Thyroid gland (tissue), 4 donors: ENCODE results near the gene ATP6V1G2. TPM values are rescaled to one million over a fixed set of nuclear protein-coding genes. Genes with fewer than 3 reads are reported as not detected.

Source experiments
- DNase-seq, 2 donors: peaks; one replicate each; pipeline ENCODE4 v3.0.0-alpha.2; 2019
- H3K27ac ChIP-seq, 3 donors: fragments of 200-600 bp; sonication (generic); 1 replicate in 2 of 3; 2 replicates in 1 of 3; pipeline ENCODE4 v1.5.1; 2016 to 2019; ENCODE audit warnings: mild to moderate bottlenecking in 1 of 3, moderate library complexity in 1 of 3
- H3K27me3 ChIP-seq: fragments of 200-600 bp; sonication (generic); one replicate; pipeline ENCODE4 v1.5.1; 2019
- H3K36me3 ChIP-seq, 2 donors: fragments of 200-600 bp; sonication (generic); one replicate each; pipeline ENCODE4 v1.5.1; 2016 to 2019
- H3K4me1 ChIP-seq, 2 donors: fragments of 200-600 bp; sonication (generic); one replicate each; pipeline ENCODE4 v1.5.1; 2017 to 2019
- H3K4me3 ChIP-seq, 3 donors: fragments of 200-600 bp; sonication (generic); replicated peaks in 1 of 3; 1 replicate in 2 of 3; 2 replicates in 1 of 3; pipeline ENCODE4 v1.5.1; 2016; ENCODE audit warnings: mild to moderate bottlenecking in 1 of 3
- H3K9me3 ChIP-seq: fragments of 200-600 bp; sonication (generic); one replicate; pipeline ENCODE4 v1.5.1; 2017
- CTCF ChIP-seq, 6 experiments: fragments of 200-600 bp in 3 of 6; fragments of 450-650 bp in 3 of 6; sonication (generic) in 3 of 6; IDR thresholded peaks; one replicate each; pipeline ENCODE4 v1.5.1; 2016 to 2019; ENCODE audit warnings: antibody characterized with exemption in 6 of 6, mild to moderate bottlenecking in 2 of 6, inconsistent platforms in 1 of 6, moderate library complexity in 1 of 6
- POLR2A ChIP-seq, 2 donors: fragments of 450-650 bp; IDR thresholded peaks; one replicate each; pipeline ENCODE4 v1.6.1; 2017; ENCODE audit warnings: antibody characterized with exemption in 2 of 2, mild to moderate bottlenecking in 2 of 2, moderate library complexity in 1 of 2
- WGBS, 2 donors: methylation state at CpG; one replicate each; pipeline ENCODE4 v1.1.5; 2017; 5-methylcytosine and 5-hydroxymethylcytosine counted together
- intact Hi-C: fragments of 100-400 bp; cut with DNase I; formaldehyde crosslinking; loops from one replicate; pipeline ENCODE4 v1.15.1; 2023
- total RNA-seq, 4 donors: library from RNA; depleted of rRNA; stranded (reverse); fragments of >200 nt; gene quantifications; one replicate each; pipeline ENCODE4 v1.2.3, GENCODE V29; 2016

The ATP6V1G2 gene
- total RNA-seq, 4 donors from 2014 or later, result 1.2 to 3.9 (median 2.6) TPM

GRCh38 chr6:31532644-31533454 lies 13.6 kb downstream of the ATP6V1G2 start:
- no peak for TF ChIP-seq CTCF (IDR thresholded peaks at IDR 0.05)
- peak in 1 of 2 donors; percentile 3 for TF ChIP-seq POLR2A (IDR thresholded peaks at IDR 0.05)

GRCh38 chr6:31531771-31532643 lies 14.4 kb downstream of the ATP6V1G2 start:
- Histone ChIP-seq H3K27ac (no peak overlapping the region), H3K27me3 (no peaks in the 10 kb centered on the region), H3K4me1 (no peaks in the 10 kb centered on the region), H3K4me3 (no peak overlapping the region), H3K36me3 (peaks cover 69 to 75% of the 10 kb centered on the region in 2 donors), H3K9me3 (no peaks in the 10 kb centered on the region)
- no peak for DNase-seq
- 78 to 79% methylated on average over 9 of the region's 9 CpGs for WGBS, 2 donors
- intact Hi-C loops, result no loop called here
- no peak for TF ChIP-seq POLR2A (IDR thresholded peaks at IDR 0.05)
- TF ChIP-seq CTCF (IDR thresholded peaks at IDR 0.05), result no peak

More at GRCh38 chr6:31532644-31533454, 13.6 kb downstream of the ATP6V1G2 start:
- Histone ChIP-seq H3K27ac (no peak overlapping the region), H3K27me3 (no peaks in the 10 kb centered on the region), H3K9me3 (no peaks in the 10 kb centered on the region), H3K36me3 (peaks cover 78 to 83% of the 10 kb centered on the region in 2 donors), H3K4me3 (no peak overlapping the region), H3K4me1 (no peaks in the 10 kb centered on the region)
- intact Hi-C loops, result no loop called here
- 68 to 77% methylated on average over 9 of the region's 9 CpGs for WGBS, 2 donors
- DNase-seq, result no peak

GRCh38 chr6:31531162-31531561 lies 15.2 kb downstream of the ATP6V1G2 start:
- intact Hi-C loops, result no loop called here
- no peak for TF ChIP-seq CTCF (IDR thresholded peaks at IDR 0.05)
- Histone ChIP-seq H3K9me3 (no peaks in the 10 kb centered on the region), H3K36me3 (peaks cover 61 to 67% of the 10 kb centered on the region in 2 donors), H3K4me1 (no peaks in the 10 kb centered on the region), H3K4me3 (no peak overlapping the region), H3K27ac (no peak overlapping the region), H3K27me3 (no peaks in the 10 kb centered on the region)
- no peak for DNase-seq
- WGBS, 2 donors, result 90 to 92% methylated on average over 7 of the region's 7 CpGs

- H3K36me3 ChIP-seq, result peaks cover 56 to 62% of the 10 kb centered on the region in 2 donors
- no peak for TF ChIP-seq CTCF (IDR thresholded peaks at IDR 0.05)
- TF ChIP-seq POLR2A (IDR thresholded peaks at IDR 0.05), result no peak
- intact Hi-C loops, result no loop called here
These were observed 15.7 kb downstream of the ATP6V1G2 start for GRCh38 chr6:31530659-31531058.

More at GRCh38 chr6:31530659-31531058, 15.7 kb downstream of the ATP6V1G2 start:
- H3K4me1 ChIP-seq, result no peaks in the 10 kb centered on the region
- no peaks in the 10 kb centered on the region for H3K27me3 ChIP-seq
- WGBS, 2 donors, result 77 to 84% methylated on average over 5 of the region's 6 CpGs
- DNase-seq, result no peak
- no peaks in the 10 kb centered on the region for H3K9me3 ChIP-seq
- no peak overlapping the region for H3K4me3 ChIP-seq
- no peak overlapping the region for H3K27ac ChIP-seq
